Neural cell (in vitro differentiated cells): ENCODE measurements around the gene SIRT1.

Experiments
- MXI1 ChIP-seq: fragments of 450-650 bp; conservative IDR thresholded peaks from 2 replicates; pipeline ENCODE4 v1.6.1; 2014; ENCODE audit warnings: antibody characterized with exemption, mild to moderate bottlenecking; ENCODE audit not compliant: poor library complexity, severe bottlenecking
- TF ChIP-seq, protein P1 (sequence below): fragments of 450-650 bp; IDR thresholded peaks from 2 replicates; pipeline ENCODE4 v1.5.1; 2014; ENCODE audit warnings: antibody characterized with exemption, mild to moderate bottlenecking, moderate library complexity; ENCODE audit not compliant: poor library complexity, severe bottlenecking

DNA sequence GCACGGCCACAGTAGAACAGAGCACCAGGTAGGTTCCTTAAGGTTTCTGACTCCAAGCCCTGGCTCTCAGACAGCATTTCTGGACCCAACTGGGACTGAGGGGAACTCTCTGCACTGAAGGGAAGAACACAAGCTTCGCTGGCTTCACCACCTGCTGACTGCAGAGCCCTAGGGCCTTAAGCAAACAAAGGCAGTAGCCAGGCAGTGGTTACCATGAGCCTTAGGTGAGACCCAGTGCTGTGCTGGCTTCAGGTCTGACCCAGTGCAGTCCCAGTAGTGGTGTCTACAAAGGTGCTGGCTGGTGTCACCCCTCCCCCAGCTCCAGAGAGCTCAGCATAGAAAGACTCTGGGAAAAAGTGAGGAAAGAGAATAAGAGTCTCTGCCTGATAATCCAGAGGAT lies 59.5 kb downstream of the SIRT1 start:
- TF ChIP-seq MXI1, result no peak
- TF ChIP-seq, protein P1, sequence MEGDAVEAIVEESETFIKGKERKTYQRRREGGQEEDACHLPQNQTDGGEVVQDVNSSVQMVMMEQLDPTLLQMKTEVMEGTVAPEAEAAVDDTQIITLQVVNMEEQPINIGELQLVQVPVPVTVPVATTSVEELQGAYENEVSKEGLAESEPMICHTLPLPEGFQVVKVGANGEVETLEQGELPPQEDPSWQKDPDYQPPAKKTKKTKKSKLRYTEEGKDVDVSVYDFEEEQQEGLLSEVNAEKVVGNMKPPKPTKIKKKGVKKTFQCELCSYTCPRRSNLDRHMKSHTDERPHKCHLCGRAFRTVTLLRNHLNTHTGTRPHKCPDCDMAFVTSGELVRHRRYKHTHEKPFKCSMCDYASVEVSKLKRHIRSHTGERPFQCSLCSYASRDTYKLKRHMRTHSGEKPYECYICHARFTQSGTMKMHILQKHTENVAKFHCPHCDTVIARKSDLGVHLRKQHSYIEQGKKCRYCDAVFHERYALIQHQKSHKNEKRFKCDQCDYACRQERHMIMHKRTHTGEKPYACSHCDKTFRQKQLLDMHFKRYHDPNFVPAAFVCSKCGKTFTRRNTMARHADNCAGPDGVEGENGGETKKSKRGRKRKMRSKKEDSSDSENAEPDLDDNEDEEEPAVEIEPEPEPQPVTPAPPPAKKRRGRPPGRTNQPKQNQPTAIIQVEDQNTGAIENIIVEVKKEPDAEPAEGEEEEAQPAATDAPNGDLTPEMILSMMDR, result no peak
